GM18526 (cell line): ENCODE measurements around the gene ACOXL.

ENCODE experiments used
- POLR2A ChIP-seq: IDR thresholded peaks from 3 replicates; pipeline ENCODE4 v1.6.1; 2011; ENCODE audit not compliant: insufficient read length; ENCODE audit errors: extremely low read depth

Gene ACOXL

DNA sequence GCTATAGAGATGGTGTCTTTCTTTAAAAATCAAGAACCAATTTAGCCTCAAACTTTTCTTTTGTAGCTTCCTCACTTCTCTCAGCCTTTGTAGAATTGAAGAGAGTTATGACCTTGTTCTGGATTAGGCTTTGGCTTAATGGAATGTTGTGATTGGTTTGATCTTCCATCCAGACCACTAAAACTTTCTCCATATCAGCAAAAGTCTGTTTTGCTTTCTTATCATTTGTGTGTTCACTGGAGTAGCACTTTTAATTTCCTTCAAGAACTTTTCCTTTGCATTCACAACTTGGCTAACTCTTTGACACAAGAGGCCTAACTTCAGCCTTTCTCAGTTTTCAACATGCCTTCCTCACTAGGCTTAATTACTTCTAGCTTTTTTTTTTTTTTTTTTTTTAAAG is 193.1 kb downstream of the ACOXL start:
- no peak for TF ChIP-seq POLR2A

DNA sequence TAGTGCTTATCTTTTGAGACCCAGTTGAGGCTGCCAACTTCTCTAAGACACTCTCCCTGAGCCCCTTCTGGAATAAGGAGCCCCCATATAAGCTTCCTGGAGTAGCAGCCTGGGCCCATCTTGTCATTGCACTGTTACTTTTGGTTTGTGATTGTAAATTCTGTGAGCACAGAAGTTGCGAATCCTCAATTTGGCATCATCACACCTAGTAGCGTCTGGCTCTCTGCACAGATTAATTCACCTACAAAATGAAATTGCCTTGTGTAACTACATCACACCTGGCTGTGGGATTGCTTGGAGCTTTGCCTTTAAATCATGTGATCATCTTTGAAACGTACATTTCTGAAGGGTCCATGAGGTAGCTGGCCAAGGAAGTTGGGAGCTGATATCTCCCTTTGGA is 195.2 kb downstream of the ACOXL start:
- TF ChIP-seq POLR2A = no peak

DNA sequence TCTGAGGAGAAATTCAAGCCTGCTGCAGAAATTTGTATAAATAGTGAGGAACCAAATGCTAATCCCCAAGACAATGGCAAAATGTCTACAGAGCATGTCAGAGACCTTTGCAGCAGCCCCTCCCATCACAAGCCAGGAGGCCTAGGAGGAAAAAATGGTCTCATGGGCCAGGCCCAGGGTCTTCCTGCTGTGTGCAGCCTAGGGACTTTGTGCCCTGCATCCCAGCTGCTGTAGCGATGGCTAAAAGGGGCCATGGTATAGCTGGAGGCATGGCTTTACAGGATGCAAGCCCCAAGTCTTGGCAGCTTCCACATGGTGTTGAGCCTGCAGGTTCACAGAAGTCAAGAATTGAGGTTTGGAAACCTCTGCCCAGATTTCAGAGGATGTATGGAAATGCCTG is 197.2 kb downstream of the ACOXL start:
- TF ChIP-seq POLR2A = no peak

DNA sequence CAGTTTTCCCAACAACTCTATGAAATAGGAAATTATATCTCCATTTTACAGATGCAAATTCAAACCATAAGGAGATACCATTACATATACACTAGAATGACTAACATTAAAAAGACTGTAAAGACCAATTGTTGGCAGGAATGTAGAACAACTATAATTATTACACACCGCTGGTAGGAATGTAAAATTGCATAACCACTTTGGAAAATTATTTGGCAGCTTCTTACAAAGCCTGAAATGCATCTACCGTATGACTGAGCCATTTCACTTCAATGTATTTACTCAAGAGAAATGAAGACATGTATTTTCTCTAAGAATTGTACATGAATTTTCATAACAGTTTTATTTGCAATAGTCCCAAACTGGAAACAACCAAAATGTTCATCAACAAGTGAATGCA is 199.3 kb downstream of the ACOXL start:
- no peak for TF ChIP-seq POLR2A

DNA sequence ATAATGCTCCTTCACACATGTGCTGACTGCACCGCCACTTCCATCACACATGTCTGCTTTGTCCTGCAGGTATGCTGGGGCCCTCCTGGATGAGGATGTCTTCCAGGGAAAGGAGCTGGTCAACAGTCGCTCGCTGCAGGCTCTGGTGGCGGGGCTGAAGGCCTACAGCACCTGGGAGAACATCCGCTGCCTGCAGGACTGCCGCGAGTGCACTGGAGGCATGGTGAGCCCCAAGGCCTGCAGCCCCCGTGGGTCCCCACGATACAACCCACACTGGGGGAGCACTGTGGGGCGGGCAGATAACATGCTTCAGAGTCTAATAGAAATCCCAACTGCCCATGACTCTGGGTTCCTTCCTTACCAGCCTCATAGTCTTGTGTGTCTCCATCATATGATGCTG is 201.0 kb downstream of the ACOXL start:
- no peak for TF ChIP-seq POLR2A

DNA sequence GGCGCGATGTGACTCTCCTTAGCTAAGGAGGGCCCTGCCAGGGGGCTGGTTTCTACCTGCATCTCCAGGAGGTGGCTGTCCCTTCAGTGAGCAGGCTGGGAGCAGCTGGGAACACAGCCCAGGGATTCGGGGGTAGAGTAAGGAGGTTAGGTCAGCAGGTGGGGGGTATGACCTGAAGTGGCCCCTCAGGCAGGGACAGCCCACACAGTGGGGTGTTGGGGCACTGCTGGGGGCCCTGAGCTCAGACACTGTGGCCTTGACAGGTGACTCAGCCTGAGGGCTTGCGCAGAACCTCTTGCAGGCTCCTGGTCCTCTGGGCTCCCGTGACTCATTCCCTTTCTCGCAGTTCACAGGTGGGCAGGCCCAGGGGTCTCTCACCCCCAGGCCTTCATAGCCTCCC is 202.6 kb downstream of the ACOXL start:
- no peak for TF ChIP-seq POLR2A

DNA sequence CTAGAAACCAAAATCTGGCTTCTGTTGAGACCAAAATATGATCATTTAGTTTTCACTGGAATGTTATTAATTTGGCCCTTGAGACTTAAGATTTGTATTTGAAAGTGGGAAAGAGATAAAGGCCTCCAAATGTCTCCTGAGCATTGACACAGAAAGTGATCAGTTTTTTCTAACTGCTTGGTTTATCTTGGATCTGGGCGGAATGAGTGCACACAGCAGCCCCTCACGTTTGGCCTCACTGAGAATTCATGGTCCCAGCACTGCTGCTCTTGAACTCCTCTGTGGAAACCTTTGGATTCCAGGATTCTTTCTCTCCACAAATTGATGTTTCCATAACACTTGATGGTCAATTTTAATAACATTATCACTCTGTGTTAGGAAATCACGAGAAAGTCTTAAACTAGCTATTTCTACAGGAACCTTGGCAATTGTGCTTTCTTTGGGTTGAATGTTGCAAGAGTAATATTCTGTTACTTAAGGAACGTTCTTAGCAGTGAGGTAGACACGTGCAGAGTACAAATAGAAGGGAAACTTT is 208.1 kb downstream of the ACOXL start:
- TF ChIP-seq POLR2A = no peak

DNA sequence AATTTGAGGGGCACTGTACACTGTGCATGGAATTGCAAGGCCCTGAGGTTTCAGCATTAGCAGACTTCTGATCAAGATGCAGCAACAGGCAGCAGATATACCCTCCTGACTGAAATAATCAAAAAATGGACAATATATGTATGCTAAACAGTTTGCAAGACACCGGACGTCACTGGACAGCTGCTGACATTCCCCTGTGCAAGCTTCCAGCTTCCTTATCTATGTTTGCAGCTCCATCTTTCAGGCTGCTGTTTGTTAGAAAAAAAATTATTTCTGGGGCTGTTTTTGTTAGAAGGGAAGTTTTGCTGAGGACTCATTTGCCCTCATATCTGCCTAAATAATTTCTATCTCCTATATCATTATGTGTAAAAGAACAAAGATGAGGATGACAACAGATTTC is 208.9 kb downstream of the ACOXL start:
- TF ChIP-seq POLR2A = no peak

DNA sequence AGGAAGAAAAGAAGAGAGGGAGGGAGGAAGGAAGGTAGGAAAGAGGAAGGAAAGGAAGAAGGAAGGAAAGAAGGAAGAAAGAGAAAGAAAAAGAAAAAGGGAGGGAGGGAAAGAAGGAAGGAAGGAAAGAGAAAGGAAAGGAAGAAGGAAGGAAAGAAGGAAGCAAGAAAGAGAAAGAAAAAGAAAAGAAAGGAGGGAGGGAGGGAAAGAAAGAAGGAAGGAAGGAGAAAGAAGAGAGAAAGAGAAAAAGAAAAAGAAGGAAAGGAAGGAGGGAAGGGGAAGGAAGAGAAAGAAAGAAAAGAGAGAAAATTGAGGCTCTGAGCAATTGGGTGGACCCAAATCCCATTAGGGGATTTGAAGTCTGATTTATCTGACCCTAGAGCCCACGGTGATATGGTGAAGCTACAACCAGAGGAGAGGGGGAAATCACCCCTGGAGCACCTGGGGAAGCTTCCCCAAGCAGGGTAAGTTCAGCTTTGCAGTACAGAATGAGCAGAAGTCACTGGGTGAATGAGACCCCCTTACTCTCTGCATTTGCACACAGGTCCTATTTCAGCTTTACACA is 210.8 kb downstream of the ACOXL start:
- TF ChIP-seq POLR2A = no peak

DNA sequence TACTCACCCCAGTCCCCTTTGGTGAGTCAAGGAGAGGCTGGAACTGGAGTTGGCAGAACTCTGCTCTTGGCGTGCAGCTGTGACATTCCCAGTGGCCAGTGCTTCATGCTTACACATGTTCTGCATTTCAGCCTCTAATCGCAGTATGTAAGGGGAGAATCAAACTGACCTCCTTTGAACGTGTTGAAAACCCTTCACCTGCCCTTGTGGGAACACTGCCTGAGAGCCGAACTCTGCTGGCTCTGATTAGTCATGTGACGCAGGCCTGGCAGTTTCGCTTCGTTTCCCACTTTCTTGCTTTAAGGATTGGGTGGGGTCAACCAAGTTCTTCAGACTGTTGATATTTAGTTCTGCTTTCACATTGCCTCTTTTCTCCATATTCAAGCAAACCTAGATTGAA is 214.5 kb downstream of the ACOXL start:
- TF ChIP-seq POLR2A = no peak

DNA sequence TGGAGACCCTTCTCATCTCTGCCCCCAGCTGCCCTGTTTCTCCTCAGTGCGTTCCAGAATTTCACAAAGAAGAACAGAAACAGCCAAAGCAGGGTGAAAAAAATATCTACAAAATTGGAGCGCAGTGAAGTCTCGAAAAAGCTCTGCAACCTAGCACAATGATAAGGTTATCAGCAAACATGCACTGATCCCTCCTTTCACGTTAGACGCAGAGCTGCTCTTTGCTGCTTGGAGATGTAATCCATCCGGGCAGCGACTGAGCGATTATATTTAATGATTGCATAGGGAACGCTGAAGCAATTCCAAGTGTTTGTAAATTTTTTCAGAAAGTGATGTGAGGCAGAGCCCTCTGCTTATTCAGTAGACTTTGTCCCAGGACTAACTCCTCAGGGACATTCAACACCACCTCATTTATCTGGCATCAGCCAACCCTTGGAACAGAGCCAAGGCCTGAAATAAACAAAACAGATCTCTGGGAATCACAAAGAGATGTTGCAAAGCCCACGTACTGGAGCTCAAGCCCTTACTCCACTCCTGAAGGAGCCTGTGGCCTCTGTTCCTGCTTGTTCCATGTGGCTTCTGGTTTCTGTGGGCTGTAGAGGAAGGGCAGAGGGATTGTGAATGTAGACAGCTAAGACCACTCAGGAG is 215.8 kb downstream of the ACOXL start:
- no peak for TF ChIP-seq POLR2A

DNA sequence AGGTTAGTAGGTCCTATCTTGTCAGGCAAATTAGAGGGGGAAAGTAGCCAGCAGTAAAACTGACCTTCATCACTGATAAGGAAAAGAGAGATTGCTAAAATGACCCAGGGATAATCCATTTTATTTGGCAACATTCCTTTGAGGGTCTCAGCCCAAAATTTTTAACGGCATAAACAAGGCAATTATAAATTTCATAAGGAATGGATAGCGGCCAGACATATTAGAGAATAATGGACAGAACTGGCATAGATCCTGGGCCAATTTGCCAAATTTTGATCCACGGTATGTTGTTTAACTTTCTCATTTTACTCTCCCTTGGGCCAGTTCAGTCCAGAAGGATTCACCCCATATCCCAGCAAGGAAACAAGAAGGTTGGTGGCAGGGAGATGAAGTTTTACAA is 217.9 kb downstream of the ACOXL start:
- no peak for TF ChIP-seq POLR2A

DNA sequence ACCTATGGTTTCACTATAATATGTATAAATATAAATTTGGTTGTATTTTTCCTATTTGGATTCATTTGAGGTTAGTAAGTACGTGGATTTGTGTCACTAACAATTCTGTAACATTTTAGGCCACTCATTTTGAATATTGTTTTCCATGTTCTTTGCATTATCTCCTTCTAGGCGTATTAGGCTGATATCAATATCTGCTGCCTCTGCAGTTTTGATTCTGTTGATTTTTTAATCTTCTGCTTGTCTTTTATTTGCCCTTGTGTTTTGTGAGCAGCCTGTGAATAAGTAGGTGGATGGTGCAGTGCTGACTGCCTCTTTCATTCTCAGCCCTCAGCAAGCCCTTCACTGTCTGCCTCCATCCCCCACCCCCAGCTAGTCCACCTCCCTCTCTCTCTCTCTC is 222.7 kb downstream of the ACOXL start:
- no peak for TF ChIP-seq POLR2A

DNA sequence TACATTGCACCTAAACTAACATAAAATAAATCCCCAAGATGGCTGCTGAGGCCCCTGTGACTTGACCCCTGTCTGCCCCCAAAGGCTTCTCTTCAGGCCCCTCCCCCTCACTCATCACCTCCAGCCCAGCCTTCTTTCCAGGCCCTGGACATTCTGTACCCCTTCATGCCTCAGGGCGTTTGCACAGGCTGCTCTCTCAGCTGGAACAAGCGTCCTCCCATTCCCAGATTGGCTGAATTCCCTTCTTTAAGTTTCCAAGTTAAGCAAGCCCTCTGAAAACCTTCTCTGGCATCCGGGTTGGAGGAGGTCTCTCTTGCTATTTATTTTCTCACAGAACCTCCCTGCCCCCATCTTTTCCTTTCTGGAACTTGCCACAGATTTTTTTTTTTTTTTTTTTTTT is 223.2 kb downstream of the ACOXL start:
- no peak for TF ChIP-seq POLR2A

DNA sequence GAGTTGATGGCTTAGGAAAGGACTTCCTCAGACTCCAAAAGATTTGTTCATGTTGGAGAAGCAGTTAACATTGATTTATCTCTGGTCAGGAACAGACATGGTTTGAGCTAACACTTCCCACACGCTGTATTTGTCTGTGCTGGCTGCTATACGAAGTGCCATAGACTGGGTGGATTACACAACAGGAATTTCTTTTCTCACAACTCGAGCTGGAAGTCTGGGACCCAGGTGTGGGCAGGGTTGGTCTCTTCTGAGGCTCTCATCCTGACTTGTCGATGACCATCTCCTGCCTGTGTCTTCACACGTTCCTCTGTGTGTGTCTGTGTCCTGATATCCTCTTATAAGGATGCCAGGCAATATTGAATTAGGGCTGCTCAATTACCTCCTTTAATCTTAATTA is 224.9 kb downstream of the ACOXL start:
- no peak for TF ChIP-seq POLR2A

DNA sequence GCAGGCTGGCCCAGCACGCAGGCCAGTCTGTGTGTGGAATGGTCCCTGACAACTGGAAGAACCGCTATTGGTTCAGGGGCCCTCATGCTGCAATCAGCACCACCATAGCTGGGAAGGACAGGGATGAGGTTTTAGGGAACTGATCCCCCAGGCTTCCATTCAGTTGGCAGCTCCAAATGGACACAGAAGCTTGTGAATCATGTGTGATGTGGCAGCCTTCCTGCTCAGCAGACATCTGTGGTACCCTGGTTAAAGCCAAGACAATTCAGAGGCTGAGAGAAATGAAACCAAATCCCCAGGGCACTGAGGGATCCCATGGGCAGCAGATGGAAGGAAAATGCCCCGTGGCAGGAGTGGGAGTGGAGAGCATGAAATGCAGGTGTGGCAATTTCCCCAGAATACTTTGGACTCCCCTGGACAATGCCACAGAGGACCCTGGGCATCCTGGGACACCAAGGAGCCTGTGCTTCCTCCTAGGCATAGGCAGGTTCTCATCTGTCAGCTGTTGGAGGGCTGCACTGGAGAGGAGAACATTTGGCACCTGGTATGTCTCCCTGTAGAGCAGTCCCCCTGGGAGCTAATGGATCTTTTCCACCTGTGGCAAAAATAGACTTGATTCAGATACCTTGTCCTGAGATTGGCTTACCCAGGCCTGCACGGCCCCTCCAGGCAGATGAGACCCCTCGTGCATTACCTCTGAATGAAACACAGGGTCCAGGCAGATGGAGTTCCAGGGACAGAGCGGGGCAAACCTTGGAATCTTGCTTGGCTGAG is 226.2 kb downstream of the ACOXL start:
- TF ChIP-seq POLR2A = no peak
